ENCODE results near the gene HSP90AB1.

Gene HSP90AB1

DNA sequence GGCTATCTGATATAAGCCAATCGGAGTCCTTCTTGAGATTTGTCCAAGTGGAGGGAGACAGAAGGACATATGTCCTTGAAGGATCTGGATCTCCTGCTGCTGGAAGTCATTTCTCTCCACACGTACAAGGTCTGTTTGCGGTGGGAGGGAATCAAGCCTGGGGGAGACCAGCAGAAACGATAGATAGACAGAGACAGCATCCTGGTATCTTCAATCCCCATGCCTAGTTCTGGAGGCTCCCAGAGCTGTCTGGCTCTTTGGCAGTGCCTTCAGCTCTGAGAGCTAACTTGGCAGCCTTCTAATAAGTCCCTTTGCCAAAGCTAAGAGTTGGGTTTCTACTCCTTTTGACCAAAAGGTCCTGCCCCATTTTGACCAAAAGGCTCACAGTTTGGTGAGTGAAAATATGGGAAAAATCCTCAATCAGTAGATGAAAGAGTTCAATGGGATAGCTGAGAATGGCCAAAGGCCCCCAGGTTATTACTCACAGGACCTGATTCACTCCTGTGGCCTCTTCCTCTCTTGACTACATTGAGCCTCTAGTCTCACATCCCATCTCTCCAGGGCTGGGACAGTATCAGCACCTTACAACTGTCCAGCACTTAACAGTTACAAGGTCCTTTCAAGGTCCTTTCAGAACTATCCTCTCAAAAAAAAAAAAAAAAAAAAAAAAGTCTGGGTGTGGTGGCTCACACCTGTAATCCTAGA, 45.9 kb downstream of the HSP90AB1 start:
- no peak for DNase-seq

DNA sequence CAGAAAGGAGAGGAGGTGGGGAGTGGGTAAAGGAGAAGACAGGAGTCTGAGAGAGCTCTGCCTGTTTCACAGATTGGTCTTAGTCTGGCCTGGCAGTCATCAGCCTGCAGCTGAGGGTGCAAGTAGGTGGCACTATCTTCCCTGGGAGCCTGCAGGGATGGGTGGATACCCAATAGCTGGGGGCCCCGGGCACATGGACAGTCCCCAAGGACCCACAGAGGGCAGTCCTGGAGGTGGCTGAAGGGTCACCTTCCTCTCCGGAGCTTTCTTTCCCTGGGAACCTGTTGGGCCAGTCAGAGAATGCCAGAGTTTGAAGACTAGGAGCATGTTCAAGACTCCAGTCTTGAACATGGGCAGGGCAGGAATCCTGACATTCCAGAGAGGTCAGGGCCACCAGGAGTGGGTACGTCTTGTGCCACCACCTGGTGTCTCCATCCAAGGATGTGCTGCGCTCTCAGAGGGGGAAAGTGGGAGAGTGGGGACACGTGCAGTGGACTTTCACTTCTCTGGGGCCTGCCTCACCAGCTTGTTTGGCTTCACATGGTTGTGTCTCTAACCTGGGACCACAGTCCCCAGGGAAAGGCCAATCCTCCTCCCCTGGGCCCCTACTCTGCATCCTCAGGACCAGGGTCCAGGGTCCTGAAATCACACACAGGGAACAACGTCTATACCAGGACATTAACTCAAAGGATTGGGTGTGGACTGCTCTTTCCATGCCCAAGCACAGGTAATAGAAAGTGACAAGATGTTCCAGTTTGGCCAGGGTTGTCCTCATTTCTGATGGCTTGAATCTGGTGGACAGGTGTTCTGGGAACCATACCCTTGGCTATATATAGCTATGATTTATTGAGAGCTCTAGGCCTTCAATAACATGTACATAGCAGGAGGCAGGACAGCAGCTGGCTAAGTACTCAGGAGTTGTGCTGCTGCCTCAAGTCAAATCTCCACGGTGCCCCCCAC, 48.2 kb downstream of the HSP90AB1 start:
- DNase-seq, result no peak

DNA sequence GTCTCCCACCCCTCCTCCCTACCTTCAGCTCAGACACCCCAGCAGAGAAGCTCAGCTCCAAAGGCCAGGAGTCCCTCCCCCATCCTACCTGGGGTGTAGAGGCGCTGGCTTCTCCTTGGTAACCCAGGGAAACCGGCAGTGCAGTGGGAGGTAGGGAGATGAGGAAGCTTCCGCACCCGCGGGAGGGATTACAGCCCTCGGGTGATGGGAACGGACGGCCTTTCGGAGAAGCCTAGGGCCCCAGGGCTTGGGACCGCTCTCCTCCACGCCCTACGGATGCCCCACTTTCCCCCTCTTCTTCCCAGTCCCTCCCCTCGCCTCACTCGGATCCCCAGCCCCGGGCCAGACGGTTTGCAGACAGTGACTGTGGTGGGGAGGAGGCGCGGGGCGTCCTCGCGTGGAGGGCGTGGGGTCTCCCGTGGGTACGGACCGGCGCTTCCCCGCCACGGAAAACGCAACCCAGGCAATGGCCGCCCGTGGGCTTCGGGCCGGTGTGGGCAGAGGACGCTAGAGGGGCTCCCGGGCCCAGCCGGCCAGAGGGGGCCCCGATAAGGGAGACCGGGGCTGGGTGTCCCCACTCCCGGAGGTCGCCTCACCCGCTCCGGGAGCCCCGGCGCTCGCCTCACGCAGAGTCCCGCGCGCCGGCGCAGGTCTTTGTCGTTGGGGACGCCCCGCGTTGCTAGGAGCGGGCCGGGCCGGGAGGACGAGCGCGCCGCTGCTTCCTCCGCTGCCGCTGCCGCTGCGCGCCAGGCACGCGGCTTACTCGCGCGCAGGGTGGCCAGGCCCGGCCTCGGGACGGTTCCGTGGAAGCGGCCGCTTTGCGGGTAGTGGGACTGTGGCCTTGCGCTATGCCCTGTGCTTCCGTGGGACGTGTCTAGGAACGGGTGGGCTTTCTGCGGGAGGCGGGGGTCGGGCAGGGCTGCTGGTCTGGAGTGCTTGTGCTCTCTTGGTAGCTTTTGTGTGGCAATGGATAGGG, 50.5 kb downstream of the HSP90AB1 start:
- DNase-seq, result no peak

DNA sequence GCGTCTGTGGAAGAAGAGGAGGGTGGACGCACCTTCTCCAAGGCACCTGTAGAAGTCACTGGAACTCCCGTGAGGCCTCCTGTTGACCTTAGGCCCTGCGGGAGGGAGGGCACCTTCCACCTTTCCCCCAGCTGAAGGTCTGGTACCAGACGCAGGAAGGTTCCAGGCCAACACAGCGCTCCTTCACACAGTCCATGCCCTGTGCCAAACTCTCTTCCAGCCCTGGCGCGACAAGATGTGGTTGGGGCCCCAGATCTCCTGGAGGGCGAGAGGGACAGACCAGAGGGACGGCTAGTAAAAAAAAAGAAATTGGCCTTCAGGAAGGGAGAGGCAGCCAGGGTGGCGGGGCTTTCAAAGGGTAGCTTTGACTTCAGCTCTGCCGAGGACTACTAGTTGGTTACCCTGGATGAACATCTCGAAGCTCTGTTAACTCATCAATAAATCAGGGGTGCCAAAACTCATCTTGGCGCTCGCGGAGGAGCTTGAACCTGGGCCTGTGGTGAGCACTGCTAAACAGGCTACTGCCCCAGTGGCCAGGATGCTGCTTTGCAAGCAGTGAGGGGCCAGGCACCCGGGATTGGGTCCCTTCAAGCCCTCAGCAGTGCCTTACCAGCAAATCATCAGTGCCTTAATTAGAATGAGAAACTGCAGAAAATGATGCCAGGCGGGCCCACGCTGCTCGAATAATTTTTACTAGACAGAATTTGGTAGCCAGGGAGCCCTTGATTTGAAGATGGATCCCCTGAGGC, 51.3 kb downstream of the HSP90AB1 start:
- no peak for DNase-seq

DNA sequence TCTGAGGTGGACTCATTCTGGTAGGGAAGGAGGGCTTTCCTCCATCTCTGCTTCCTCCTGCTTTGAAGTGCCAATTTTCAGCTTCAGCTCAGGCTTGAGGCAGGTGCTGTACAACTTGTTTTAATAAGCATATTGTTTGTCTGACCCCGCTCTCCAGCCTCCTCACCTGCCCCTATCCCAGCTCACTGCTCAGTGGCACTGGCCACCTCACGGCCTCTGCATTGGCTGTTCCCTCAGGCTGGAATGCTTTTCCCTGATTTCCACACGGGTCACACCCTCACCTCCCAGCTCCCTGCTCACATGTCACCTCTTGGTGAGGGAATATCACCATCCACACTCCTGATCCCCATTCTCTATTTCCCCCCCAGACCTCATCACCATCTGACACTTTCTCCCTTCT, 52.0 kb downstream of the HSP90AB1 start:
- no peak for DNase-seq

DNA sequence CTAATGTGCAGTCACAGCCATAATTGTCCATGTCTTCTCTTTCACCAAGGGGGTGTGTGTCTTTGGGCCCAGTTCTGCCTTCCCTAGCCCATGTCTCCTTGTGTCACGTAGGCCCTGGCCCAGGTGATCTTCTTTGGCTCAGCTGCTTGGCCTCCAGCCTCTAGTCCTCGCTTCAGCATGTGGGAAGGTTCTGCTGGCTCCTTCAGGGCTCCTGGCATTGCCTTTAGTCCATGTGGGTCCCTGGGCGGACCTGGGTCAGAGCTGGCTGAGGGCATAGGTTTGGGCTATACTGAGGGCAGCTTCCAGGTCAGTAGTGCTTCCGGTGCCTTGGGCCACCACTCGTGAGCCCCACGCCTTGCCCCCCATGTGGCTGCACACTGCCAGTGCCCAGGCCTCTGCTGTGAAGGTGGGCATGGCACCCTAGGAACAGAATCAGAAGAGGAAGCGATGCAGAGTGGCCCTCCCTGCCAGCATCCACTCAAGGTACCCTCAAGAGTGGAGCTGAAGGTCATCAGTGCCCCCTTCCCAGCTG, 53.5 kb downstream of the HSP90AB1 start:
- no peak for DNase-seq

DNA sequence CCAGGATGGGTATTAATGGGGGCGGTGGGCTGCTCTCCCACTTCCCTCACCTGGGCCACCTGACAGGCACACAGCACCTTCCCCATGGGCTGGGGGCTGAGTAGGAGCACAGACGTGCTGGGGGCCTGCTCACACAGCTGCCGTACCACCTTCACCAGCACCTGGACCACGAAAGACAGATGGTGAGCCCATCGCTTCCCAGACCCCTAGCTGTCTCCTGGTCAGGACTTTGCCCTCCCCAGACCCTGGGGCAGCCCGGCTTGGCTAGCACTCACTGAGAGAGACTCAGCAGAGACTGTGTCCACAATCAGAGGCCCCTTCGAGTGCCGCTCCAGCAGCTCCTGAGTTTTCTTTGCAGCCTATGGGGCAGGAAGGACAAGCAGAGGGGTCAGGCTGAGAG, 54.2 kb downstream of the HSP90AB1 start:
- DNase-seq, result no peak

DNA sequence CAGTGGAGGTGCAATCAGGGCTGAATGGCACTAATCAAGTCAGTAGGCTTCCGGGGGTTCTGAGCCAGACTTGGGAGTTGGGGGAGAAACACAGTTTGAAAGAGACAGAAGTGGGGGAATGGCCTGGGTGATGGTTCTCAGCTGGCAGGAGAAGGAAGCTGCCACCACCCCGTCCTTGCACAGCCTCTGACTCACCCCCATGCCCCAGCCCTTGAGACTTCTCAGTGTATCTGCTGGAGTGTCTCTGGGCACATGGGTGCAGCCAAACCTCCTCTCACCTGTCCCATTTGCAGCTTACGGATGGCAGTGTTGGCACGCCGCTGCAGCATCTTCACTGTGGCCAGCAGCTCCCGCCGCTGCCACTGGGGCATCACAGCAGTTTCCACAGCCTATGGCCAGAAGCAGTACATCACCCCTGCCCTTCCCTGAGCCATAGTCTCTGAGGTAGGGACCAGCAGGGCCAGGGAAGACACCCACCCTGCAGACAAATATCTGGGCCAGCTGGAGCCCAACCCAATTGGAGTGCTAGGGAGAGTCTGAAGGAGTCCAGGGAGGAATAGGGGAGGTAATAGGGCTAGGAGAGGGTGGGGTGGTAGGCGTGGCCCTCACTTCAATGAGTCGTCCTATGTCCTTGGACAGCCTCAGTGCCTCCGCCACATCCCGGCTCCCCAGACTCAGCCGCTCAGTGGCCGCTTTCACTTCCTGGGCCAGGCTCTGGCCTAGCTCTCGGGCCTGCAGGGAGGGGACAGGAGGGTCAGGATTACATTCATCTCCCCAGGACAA, 55.1 kb downstream of the HSP90AB1 start:
- DNase-seq, result no peak

DNA sequence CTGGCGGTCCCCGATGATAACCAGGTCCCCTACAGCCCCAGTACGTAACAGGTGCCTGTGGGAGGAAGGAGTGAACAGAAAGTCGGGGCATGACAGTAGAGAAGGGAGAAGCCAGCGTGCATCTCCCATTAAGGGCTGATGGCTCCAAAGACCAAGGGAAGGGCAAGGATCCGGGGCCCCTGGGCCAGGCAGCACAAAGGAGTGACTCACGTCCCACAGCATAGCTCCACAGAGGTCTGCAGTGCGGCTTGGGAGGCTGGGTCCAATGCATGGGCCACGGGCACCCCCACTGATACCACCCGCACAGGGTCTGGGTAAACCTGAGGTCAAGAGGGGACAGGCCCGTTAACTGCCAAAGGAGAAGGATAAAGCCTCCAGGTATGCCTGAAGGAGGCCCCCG, 56.0 kb downstream of the HSP90AB1 start:
- DNase-seq, result no peak

Measured in CD4-positive, alpha-beta T cell treated with Interleukin-4 for 4 hours (primary cell).